IPS-18a (cell line): Measurements from ENCODE around the gene PFKL.

ENCODE experiments used
- H3K27ac ChIP-seq: one replicate; pipeline ENCODE4 v1.5.1; 2013; ENCODE audit warnings: low read length
- H3K27me3 ChIP-seq: one replicate; pipeline ENCODE4 v1.6.1; 2013; ENCODE audit warnings: mild to moderate bottlenecking, low read length; ENCODE audit not compliant: control insufficient read depth, insufficient read depth
- H3K36me3 ChIP-seq: one replicate; pipeline ENCODE4 v1.6.1; 2013; ENCODE audit warnings: low read depth, low read length; ENCODE audit not compliant: control insufficient read depth
- H3K4me1 ChIP-seq: one replicate; pipeline ENCODE4 v1.6.1; 2013; ENCODE audit warnings: low read depth, low read length; ENCODE audit not compliant: control insufficient read depth
- H3K4me3 ChIP-seq: one replicate; pipeline ENCODE4 v1.5.1; 2013; ENCODE audit warnings: low read length
- H3K9ac ChIP-seq: one replicate; pipeline ENCODE4 v1.6.1; 2013; ENCODE audit warnings: mild to moderate bottlenecking, low read length, moderate library complexity
- H3K9me3 ChIP-seq: one replicate; pipeline ENCODE4 v1.6.1; 2013; ENCODE audit warnings: low read depth, low read length; ENCODE audit not compliant: control insufficient read depth

PFKL gene

GRCh38 chr21:44327603-44327974 lies 27.7 kb downstream of the PFKL start:
- H3K27ac ChIP-seq, result no peak overlapping the region
- H3K36me3 ChIP-seq, result no peaks in the 10 kb centered on the region
- no peak overlapping the region for H3K9ac ChIP-seq
- no peaks in the 10 kb centered on the region for H3K27me3 ChIP-seq
- no peaks in the 10 kb centered on the region for H3K4me1 ChIP-seq
- H3K9me3 ChIP-seq, result no peaks in the 10 kb centered on the region
- H3K4me3 ChIP-seq, result no peak overlapping the region

- no peaks in the 10 kb centered on the region for H3K36me3 ChIP-seq
- no peaks in the 10 kb centered on the region for H3K4me1 ChIP-seq
- no peak overlapping the region for H3K27ac ChIP-seq
- H3K4me3 ChIP-seq, result no peak overlapping the region
- H3K27me3 ChIP-seq, result no peaks in the 10 kb centered on the region
- no peaks in the 10 kb centered on the region for H3K9me3 ChIP-seq
- no peak overlapping the region for H3K9ac ChIP-seq
Measured at GRCh38 chr21:44328242-44328895, 28.5 kb downstream of the PFKL start.

- Histone ChIP-seq H3K36me3 (no peaks in the 10 kb centered on the region), H3K27ac (no peak overlapping the region)
Measured at GRCh38 chr21:44329086-44329889, 29.4 kb downstream of the PFKL start.

DNA sequence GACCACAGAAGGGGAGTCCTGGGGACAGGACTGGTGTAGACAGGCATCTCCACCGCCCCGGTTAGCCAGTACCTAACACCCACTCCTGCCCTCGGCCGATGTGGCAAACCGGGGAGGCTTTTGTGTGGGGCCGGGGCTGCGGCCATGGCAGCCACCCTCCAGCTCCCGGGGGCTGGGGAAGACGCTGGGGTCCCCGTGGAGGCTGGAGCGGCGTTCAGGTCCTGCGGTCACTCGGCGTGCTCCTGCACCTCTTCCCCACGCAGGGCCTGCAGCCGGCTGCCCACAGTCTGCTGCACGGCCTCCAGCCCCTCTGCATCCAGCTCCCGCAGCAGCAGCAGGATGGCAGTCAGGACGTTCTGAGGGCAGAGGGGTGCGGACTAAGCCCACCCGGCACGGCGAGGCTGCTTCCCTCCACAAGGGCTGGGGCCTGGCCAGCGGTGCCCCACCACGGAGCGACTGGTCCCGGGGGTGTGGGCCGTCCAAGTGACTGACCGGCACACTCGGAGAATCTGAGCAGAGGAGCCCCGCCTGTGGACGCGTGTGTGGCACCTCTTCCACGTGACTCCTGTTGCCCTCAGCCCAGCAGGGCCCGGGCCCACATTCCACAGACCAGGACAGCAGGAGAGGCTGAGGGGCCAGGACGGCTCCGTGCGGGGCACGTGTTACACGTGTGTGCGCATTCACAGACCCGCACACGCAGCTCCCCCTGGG lies 30.3 kb downstream of the PFKL start:
- Histone ChIP-seq H3K27ac (no peak overlapping the region), H3K36me3 (no peaks in the 10 kb centered on the region), H3K9ac (no peak overlapping the region), H3K4me3 (no peak overlapping the region), H3K4me1 (no peaks in the 10 kb centered on the region), H3K9me3 (no peaks in the 10 kb centered on the region), H3K27me3 (no peaks in the 10 kb centered on the region)

More at GRCh38 chr21:44329086-44329889, 29.4 kb downstream of the PFKL start:
- Histone ChIP-seq H3K9me3 (no peaks in the 10 kb centered on the region), H3K9ac (no peak overlapping the region), H3K4me1 (no peaks in the 10 kb centered on the region), H3K4me3 (no peak overlapping the region), H3K27me3 (no peaks in the 10 kb centered on the region)

GRCh38 chr21:44330698-44331097 lies 30.8 kb downstream of the PFKL start:
- Histone ChIP-seq H3K27me3 (no peaks in the 10 kb centered on the region), H3K4me3 (no peak overlapping the region), H3K27ac (no peak overlapping the region), H3K36me3 (no peaks in the 10 kb centered on the region), H3K9me3 (no peaks in the 10 kb centered on the region), H3K4me1 (no peaks in the 10 kb centered on the region), H3K9ac (no peak overlapping the region)

- Histone ChIP-seq H3K9ac (no peak overlapping the region), H3K9me3 (no peaks in the 10 kb centered on the region), H3K4me3 (no peak overlapping the region), H3K4me1 (no peaks in the 10 kb centered on the region), H3K27me3 (no peaks in the 10 kb centered on the region), H3K27ac (no peak overlapping the region), H3K36me3 (no peaks in the 10 kb centered on the region)
Measured at GRCh38 chr21:44331209-44331608, 31.4 kb downstream of the PFKL start.

DNA sequence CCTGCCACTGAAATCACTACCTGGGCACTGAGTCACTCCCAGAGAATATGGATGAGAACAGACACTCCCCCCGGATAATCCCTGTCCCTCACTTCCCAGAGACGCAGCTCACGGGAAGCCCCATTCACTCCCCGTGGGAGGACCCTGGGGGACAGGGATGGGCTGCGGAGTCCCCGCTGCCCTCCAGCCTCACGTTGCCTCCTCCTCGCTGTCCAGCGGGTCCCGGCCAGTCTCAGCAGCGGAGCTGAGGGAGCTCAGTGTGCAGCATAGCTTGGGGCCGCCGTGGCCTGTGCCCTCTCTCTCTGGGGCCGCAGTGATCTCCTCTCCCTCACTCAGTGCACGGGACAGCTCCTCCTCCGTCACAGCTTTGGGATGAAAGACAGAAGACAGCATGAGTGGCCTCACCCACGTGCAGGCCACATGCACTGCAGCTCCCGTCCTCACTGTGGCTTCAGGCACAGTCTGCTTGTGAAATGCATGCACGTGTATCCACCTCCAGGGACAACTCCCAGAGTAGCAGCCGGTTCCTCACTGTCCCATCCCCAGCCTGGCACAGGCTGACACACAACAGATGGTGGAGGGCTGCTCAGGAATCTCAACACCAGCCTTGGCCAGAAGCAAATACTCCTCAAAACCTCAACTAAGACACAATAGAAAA lies 31.9 kb downstream of the PFKL start:
- Histone ChIP-seq H3K4me1 (no peaks in the 10 kb centered on the region), H3K27ac (no peak overlapping the region), H3K9me3 (no peaks in the 10 kb centered on the region), H3K27me3 (no peaks in the 10 kb centered on the region), H3K4me3 (no peak overlapping the region), H3K36me3 (no peaks in the 10 kb centered on the region), H3K9ac (no peak overlapping the region)

GRCh38 chr21:44332383-44332782 lies 32.5 kb downstream of the PFKL start:
- Histone ChIP-seq H3K27ac (no peak overlapping the region), H3K9ac (no peak overlapping the region), H3K36me3 (no peaks in the 10 kb centered on the region), H3K9me3 (no peaks in the 10 kb centered on the region), H3K4me1 (no peaks in the 10 kb centered on the region), H3K27me3 (no peaks in the 10 kb centered on the region), H3K4me3 (no peak overlapping the region)

DNA sequence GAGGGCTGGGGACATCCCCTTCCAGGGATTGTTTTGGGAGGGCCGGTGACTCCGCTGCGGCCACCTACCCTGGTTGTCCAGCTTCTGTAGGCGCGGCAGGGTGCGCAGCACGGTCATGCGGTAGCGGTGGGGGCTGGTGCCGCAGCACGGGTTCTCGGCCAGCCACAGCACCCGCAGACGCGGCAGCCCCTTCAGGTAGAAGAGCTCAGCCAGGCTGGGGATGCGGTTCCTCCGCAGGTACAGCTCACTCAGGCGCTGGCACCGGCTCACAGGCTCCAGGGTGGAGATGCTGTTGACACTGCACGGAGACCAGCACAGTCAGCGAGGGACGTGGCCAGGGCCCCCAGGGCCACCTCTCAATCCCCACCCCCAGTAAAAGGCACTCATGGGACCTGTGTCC lies 33.1 kb downstream of the PFKL start:
- no peaks in the 10 kb centered on the region for H3K27me3 ChIP-seq
- H3K4me1 ChIP-seq, result no peaks in the 10 kb centered on the region
- H3K9ac ChIP-seq, result no peak overlapping the region
- H3K27ac ChIP-seq, result no peak overlapping the region
- no peaks in the 10 kb centered on the region for H3K9me3 ChIP-seq
- H3K4me3 ChIP-seq, result no peak overlapping the region
- H3K36me3 ChIP-seq, result no peaks in the 10 kb centered on the region

DNA sequence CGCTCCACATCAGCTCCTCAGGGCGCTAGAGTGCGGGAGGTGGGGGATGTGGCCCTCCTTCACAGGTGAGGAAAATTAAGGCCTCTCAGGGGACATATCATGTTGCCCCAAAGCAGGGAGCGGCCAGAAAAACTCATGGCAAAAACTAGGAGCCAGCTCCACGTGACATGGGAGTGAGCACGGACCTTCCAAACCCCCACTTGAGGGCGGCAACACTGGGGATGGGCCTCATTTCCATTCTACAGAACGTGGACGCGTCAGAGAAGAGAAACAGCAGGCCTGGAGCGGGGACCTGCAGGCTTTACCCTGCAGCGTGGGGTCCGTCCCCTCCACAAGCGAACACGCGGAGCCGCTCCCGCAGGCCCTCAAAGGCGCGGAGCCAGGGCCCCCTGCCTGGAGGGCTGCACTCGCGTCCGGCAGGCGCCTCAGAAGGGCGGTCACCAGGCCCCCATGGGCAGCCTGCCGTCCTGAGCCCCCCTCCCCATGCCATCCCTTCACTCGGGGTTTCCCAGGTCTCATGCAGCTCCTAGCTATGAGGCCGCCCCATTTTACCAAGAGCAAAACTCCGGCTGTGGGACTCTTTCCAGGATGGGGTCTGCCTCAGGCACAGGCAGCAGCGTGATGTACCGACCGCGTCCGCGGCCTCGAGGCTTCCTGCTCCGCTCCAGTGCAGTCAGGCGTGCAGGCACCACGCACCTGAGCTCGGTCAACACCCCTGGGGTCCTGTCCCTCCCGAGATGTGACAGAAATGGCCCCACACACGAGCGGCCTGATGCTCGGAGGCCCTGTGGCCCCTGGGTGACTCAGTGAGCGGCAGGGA lies 33.9 kb downstream of the PFKL start:
- no peaks in the 10 kb centered on the region for H3K27me3 ChIP-seq
- H3K4me3 ChIP-seq, result no peak overlapping the region
- H3K36me3 ChIP-seq, result no peaks in the 10 kb centered on the region
- no peak overlapping the region for H3K27ac ChIP-seq
- no peaks in the 10 kb centered on the region for H3K4me1 ChIP-seq
- no peaks in the 10 kb centered on the region for H3K9me3 ChIP-seq
- no peak overlapping the region for H3K9ac ChIP-seq
